ENCODE data around the gene SLCO3A1. TPM values are rescaled to one million over a fixed set of nuclear protein-coding genes. Genes with fewer than 3 reads are reported as not detected.

The SLCO3A1 gene
- total RNA-seq, 4 donors from 2014 or later, result 4.4 to 66.2 (median 5.1) TPM

GRCh38 chr15:91821458-91821857 is 32.0 kb upstream of the SLCO3A1 start:
- Histone ChIP-seq H3K36me3 (no peaks in the 10 kb centered on the region), H3K27ac (no peak overlapping the region), H3K27me3 (no peaks in the 10 kb centered on the region), H3K4me1 (no peaks in the 10 kb centered on the region), H3K4me3 (no peak overlapping the region), H3K9me3 (no peaks in the 10 kb centered on the region)
- intact Hi-C loops (cut with DNase I; ENCODE audit: low total_unique reads), result no loop called here
- 85 to 88% methylated on average over 5 of the region's 5 CpGs for WGBS, 2 donors (ENCODE audit: low coverage in 1 of 2)
- in situ Hi-C loops (cut with MboI; ENCODE audit: low pct_ligation_motif_present in 1 of 4, low pct_unique_long_range_greater_than_20kb in 1 of 4, low sequenced_read_pairs in 3 of 4), result no loop called here
- DNase-seq, result no peak
- no peak for TF ChIP-seq CTCF (IDR thresholded peaks at IDR 0.05)
- TF ChIP-seq EP300 (IDR thresholded peaks at IDR 0.05; ENCODE audit: low read depth), result no peak
- TF ChIP-seq POLR2AphosphoS5 (IDR thresholded peaks at IDR 0.05), result no peak
- no peak for TF ChIP-seq POLR2A (IDR thresholded peaks at IDR 0.05)

GRCh38 chr15:91824256-91824655 is 29.3 kb upstream of the SLCO3A1 start:
- no peaks in the 10 kb centered on the region for H3K4me1 ChIP-seq
- TF ChIP-seq CTCF (IDR thresholded peaks at IDR 0.05), result no peak
- TF ChIP-seq POLR2AphosphoS5 (IDR thresholded peaks at IDR 0.05), result no peak
- no peak for TF ChIP-seq EP300 (IDR thresholded peaks at IDR 0.05; ENCODE audit: low read depth)
- no peak for TF ChIP-seq POLR2A (IDR thresholded peaks at IDR 0.05)
- no peak for DNase-seq
- intact Hi-C loops (cut with DNase I; ENCODE audit: low total_unique reads), result no loop called here
- H3K36me3 ChIP-seq, result no peaks in the 10 kb centered on the region
- no peak overlapping the region for H3K4me3 ChIP-seq
- H3K27me3 ChIP-seq, result no peaks in the 10 kb centered on the region
- H3K9me3 ChIP-seq, result no peaks in the 10 kb centered on the region
- in situ Hi-C loops (cut with MboI; ENCODE audit: low pct_ligation_motif_present in 1 of 4, low pct_unique_long_range_greater_than_20kb in 1 of 4, low sequenced_read_pairs in 3 of 4), result no loop called here
- no peak overlapping the region for H3K27ac ChIP-seq
- 71 to 82% methylated on average over 2 to 3 of the region's 3 CpGs for WGBS, 2 donors (ENCODE audit: low coverage in 1 of 2)

GRCh38 chr15:91826443-91826842 is 27.1 kb upstream of the SLCO3A1 start:
- WGBS, 2 donors (ENCODE audit: low coverage in 1 of 2), result 54 to 64% methylated on average over 5 of the region's 5 CpGs
- in situ Hi-C loops (cut with MboI; ENCODE audit: low pct_ligation_motif_present in 1 of 4, low pct_unique_long_range_greater_than_20kb in 1 of 4, low sequenced_read_pairs in 3 of 4) (loop anchor here in 3 of 4 donors (25.0 kb wide), 1 partner anchor 514 kb away; no protein-coding TSS in a partner anchor), intact Hi-C loops (cut with DNase I; ENCODE audit: low total_unique reads) (no loop called here)
- Histone ChIP-seq H3K27ac (no peak overlapping the region), H3K36me3 (no peaks in the 10 kb centered on the region), H3K27me3 (no peaks in the 10 kb centered on the region), H3K4me1 (no peaks in the 10 kb centered on the region), H3K9me3 (no peaks in the 10 kb centered on the region), H3K4me3 (no peak overlapping the region)
- TF ChIP-seq POLR2A (IDR thresholded peaks at IDR 0.05) (no peak), POLR2AphosphoS5 (IDR thresholded peaks at IDR 0.05) (no peak), EP300 (IDR thresholded peaks at IDR 0.05; ENCODE audit: low read depth) (no peak), CTCF (IDR thresholded peaks at IDR 0.05) (no peak)
- DNase-seq, result no peak

- H3K36me3 ChIP-seq, result no peaks in the 10 kb centered on the region
- H3K27me3 ChIP-seq, result no peaks in the 10 kb centered on the region
- H3K9me3 ChIP-seq, result no peaks in the 10 kb centered on the region
- TF ChIP-seq POLR2AphosphoS5 (IDR thresholded peaks at IDR 0.05) (no peak), CTCF (IDR thresholded peaks at IDR 0.05) (no peak)
- H3K27ac ChIP-seq, result no peak overlapping the region
- in situ Hi-C loops (cut with MboI; ENCODE audit: low pct_ligation_motif_present in 1 of 4, low pct_unique_long_range_greater_than_20kb in 1 of 4, low sequenced_read_pairs in 3 of 4) (loop anchor here in 3 of 4 donors (25.0 kb wide), 1 partner anchor 521 kb away; no protein-coding TSS in a partner anchor), intact Hi-C loops (cut with DNase I; ENCODE audit: low total_unique reads) (no loop called here)
- no peak overlapping the region for H3K4me3 ChIP-seq
- no peaks in the 10 kb centered on the region for H3K4me1 ChIP-seq
- WGBS, 2 donors (ENCODE audit: low coverage in 1 of 2), result 80% methylated on average over 2 of the region's 2 CpGs; no CpG with 5 or more reads in 1 of the 2 donors
- DNase-seq, result no peak
Observed at GRCh38 chr15:91833056-91833455, 20.5 kb upstream of the SLCO3A1 start.

All from transverse colon (tissue), 4 donors.